Spleen (tissue), 7 donors: Measurements from ENCODE around the gene PCSK1.

Experiments
- POLR2A ChIP-seq, 3 donors: fragments of 450-650 bp; IDR thresholded peaks; one replicate each; pipeline ENCODE4 v1.5.1; 2017; ENCODE audit warnings: antibody characterized with exemption in 3 of 3, mild to moderate bottlenecking in 1 of 3
- TF ChIP-seq, protein P1 (sequence below), 11 experiments: fragments of 200-600 bp in 7 of 11; fragments of 450-650 bp in 4 of 11; sonication (generic) in 4 of 11; IDR thresholded peaks in 8 of 11; conservative IDR thresholded peaks in 3 of 11; 1 replicate in 7 of 11; 2 replicates in 4 of 11; pipeline versions ENCODE4 v1.4.0 to v1.8.0; 2016 to 2021; ENCODE audit warnings: antibody characterized with exemption in 11 of 11, inconsistent platforms in 4 of 11, mild to moderate bottlenecking in 1 of 11
- donor health status: DM: no; HTN: no; CAD: no; lungs with moderate emphysema.
- donor health status: DM: no; HTN: no; CAD: no.
- donor health status: DM: no; HTN: no; CAD: no.

GRCh38 chr5:96374653-96375052 lies 58.4 kb downstream of the PCSK1 start:
- TF ChIP-seq, protein P1, sequence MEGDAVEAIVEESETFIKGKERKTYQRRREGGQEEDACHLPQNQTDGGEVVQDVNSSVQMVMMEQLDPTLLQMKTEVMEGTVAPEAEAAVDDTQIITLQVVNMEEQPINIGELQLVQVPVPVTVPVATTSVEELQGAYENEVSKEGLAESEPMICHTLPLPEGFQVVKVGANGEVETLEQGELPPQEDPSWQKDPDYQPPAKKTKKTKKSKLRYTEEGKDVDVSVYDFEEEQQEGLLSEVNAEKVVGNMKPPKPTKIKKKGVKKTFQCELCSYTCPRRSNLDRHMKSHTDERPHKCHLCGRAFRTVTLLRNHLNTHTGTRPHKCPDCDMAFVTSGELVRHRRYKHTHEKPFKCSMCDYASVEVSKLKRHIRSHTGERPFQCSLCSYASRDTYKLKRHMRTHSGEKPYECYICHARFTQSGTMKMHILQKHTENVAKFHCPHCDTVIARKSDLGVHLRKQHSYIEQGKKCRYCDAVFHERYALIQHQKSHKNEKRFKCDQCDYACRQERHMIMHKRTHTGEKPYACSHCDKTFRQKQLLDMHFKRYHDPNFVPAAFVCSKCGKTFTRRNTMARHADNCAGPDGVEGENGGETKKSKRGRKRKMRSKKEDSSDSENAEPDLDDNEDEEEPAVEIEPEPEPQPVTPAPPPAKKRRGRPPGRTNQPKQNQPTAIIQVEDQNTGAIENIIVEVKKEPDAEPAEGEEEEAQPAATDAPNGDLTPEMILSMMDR (IDR thresholded peaks at IDR 0.05 in 8 of 11, conservative IDR thresholded peaks at IDR 0.05 in 3 of 11), result no peak
- no peak for TF ChIP-seq POLR2A (IDR thresholded peaks at IDR 0.05)
